HepG2 (cell line): ENCODE data around the gene ROM1. TPM values are rescaled to one million over a fixed set of nuclear protein-coding genes. Genes with fewer than 3 reads are reported as not detected.

Experiments used
- ATAC-seq: fragments of 200-7000 bp; cut with Tn5 transposase; 3 replicates; pipeline ENCODE4 v1.9.1; 2020; ENCODE audit warnings: mild to moderate bottlenecking, moderate library complexity
- BruUV-seq: library from RNA; stranded (reverse); fragments of 400-500 nt; replicated peaks from 2 replicates; lab custom pipeline; 2021; lab: Mats Ljungman, UMichigan
- CTCF ChIA-PET: fragments of 300-600 bp; formaldehyde crosslinking; extraction: SDS; loops from one replicate; lab custom pipeline; 2021; ENCODE audit warnings: low total read pairs, inconsistent platforms, low intra/inter-chr PET ratio; lab: Yijun Ruan, JAX
- POLR2A ChIA-PET: fragments of 350-600 bp; sonication (Branson Sonifier 250); formaldehyde crosslinking; loops from one replicate; lab custom pipeline; 2020; ENCODE audit warnings: antibody characterized with exemption, inconsistent platforms; lab: Yijun Ruan, JAX
- DNase-seq: peaks from one replicate; pipeline ENCODE4 v3.0.0-alpha.2; 2015; ENCODE audit warnings: low spot score
- FAIRE-seq: peaks from 3 replicates; lab custom pipeline; 2011; peaks lifted over from hg19 to GRCh38; lab: Jason Lieb, UNC
- H2AFZ ChIP-seq: one replicate; pipeline ENCODE4 v1.6.1; 2011; ENCODE audit warnings: low read length, inconsistent platforms
- H3K27ac ChIP-seq: fragments of 300-600 bp; 3 replicates; pipeline ENCODE4 v1.8.0; 2011; ENCODE audit warnings: mixed run types, mild to moderate bottlenecking, mixed read lengths, low read length, inconsistent platforms; ENCODE audit not compliant: insufficient read depth; ENCODE audit errors: extremely low read length
- H3K27me3 ChIP-seq, 2 experiments: fragments of 200-600 bp in 1 of 2; 2 replicates in 1 of 2; 3 replicates in 1 of 2; pipeline versions ENCODE4 v1.6.0 to v1.8.0; 2011; ENCODE audit warnings: low read length in 2 of 2, mild to moderate bottlenecking in 2 of 2, moderate library complexity in 2 of 2, inconsistent platforms in 1 of 2; ENCODE audit not compliant: insufficient read depth in 2 of 2, control insufficient read depth in 1 of 2
- H3K36me3 ChIP-seq, 2 experiments: fragments of 200-600 bp in 1 of 2; replicated peaks in 1 of 2; 2 replicates in 1 of 2; 3 replicates in 1 of 2; pipeline versions ENCODE4 v1.5.1 to v1.8.0; 2011; ENCODE audit warnings: low read length in 2 of 2, inconsistent platforms in 1 of 2; ENCODE audit not compliant: insufficient read depth in 2 of 2, control insufficient read depth in 1 of 2
- H3K4me1 ChIP-seq: 2 replicates; pipeline ENCODE4 v1.5.1; 2012; ENCODE audit warnings: low read length, inconsistent platforms; ENCODE audit not compliant: insufficient read depth
- H3K4me2 ChIP-seq: 2 replicates; pipeline ENCODE4 v1.6.0; 2011; ENCODE audit warnings: low read depth, low read length, inconsistent platforms
- H3K4me3 ChIP-seq, 3 experiments: fragments of 200-600 bp in 1 of 3; sonication (generic), shearing (Covaris generic) in 1 of 3; replicated peaks in 1 of 3; 2 replicates each; pipeline ENCODE4 v1.5.1; 2011 to 2016; ENCODE audit warnings: low read length in 3 of 3, inconsistent platforms in 2 of 3, low read depth in 2 of 3, mild to moderate bottlenecking in 2 of 3, control low read depth in 1 of 3, mixed read lengths in 1 of 3; ENCODE audit not compliant: insufficient read depth in 1 of 3
- H3K79me2 ChIP-seq: one replicate; pipeline ENCODE4 v1.6.1; 2011; ENCODE audit warnings: low read length, inconsistent platforms; ENCODE audit not compliant: insufficient read depth
- H3K9ac ChIP-seq: 2 replicates; pipeline ENCODE4 v1.6.0; 2011; ENCODE audit warnings: mild to moderate bottlenecking, low read depth, low read length, inconsistent platforms; ENCODE audit not compliant: insufficient read depth
- H3K9me3 ChIP-seq: 2 replicates; pipeline ENCODE4 v1.5.1; 2012; ENCODE audit warnings: mild to moderate bottlenecking, low read length
- H4K20me1 ChIP-seq: 2 replicates; pipeline ENCODE4 v1.6.0; 2011; ENCODE audit warnings: inconsistent platforms, mild to moderate bottlenecking, low read length, moderate library complexity; ENCODE audit not compliant: insufficient read depth
- CTCF ChIP-seq: sonication (generic); formaldehyde crosslinking; IDR thresholded peaks from 2 replicates; pipeline ENCODE4 v1.5.0; 2020; ENCODE audit warnings: mild to moderate bottlenecking, missing genetic modification reagents, moderate library complexity
- HDAC2 ChIP-seq: sonication (generic); formaldehyde crosslinking; IDR thresholded peaks from 2 replicates; pipeline ENCODE4 v1.4.0; 2020; ENCODE audit warnings: missing genetic modification reagents
- HNRNPUL1 ChIP-seq: fragments of 200-400 bp; formaldehyde crosslinking; IDR thresholded peaks from 2 replicates; pipeline ENCODE4 v1.6.1; 2017; ENCODE audit warnings: low read depth, mild to moderate bottlenecking, low read length, moderate library complexity
- IRX3 ChIP-seq: sonication (generic); formaldehyde crosslinking; IDR thresholded peaks from 2 replicates; pipeline ENCODE4 v1.8.1; 2023; ENCODE audit warnings: mild to moderate bottlenecking, low read depth, missing genetic modification reagents, borderline replicate concordance
- KMT2B ChIP-seq: IDR thresholded peaks from 2 replicates; pipeline ENCODE4 v1.6.1; 2016; ENCODE audit warnings: missing genetic modification reagents, missing compliant biosample characterization
- POLR2A ChIP-seq, 2 experiments: IDR thresholded peaks; 2 replicates each; pipeline ENCODE4 v1.6.1; 2011; ENCODE audit warnings: low read depth in 2 of 2, low read length in 2 of 2, mild to moderate bottlenecking in 1 of 2, moderate library complexity in 1 of 2; ENCODE audit not compliant: insufficient read depth in 1 of 2
- RBM22 ChIP-seq: fragments of 200-400 bp; formaldehyde crosslinking; optimal IDR thresholded peaks from 2 replicates; pipeline ENCODE3; 2017; ENCODE audit warnings: mild to moderate bottlenecking, low read length, moderate library complexity
- ZNF18 ChIP-seq: sonication (generic); formaldehyde crosslinking; IDR thresholded peaks from 2 replicates; pipeline ENCODE4 v1.8.0; 2022; ENCODE audit warnings: mild to moderate bottlenecking, missing genetic modification reagents; ENCODE audit not compliant: insufficient replicate concordance
- ZNF644 ChIP-seq: IDR thresholded peaks from 2 replicates; pipeline ENCODE4 v1.6.1; 2016; ENCODE audit warnings: low read depth
- ZNF776 ChIP-seq: sonication (generic); formaldehyde crosslinking; IDR thresholded peaks from 2 replicates; pipeline ENCODE4 v1.4.0; 2020; ENCODE audit warnings: mild to moderate bottlenecking, missing genetic modification reagents
- ZNF883 ChIP-seq: sonication (generic); formaldehyde crosslinking; IDR thresholded peaks from 2 replicates; pipeline ENCODE4 v1.5.1; 2020; ENCODE audit warnings: mild to moderate bottlenecking, missing genetic modification reagents; ENCODE audit errors: not compliant biosample characterization
- WGBS: methylation state at CpG from one replicate; pipeline ENCODE4 v1.1.6; 2017; ENCODE audit warnings: low lambda C conversion rate; 5-methylcytosine and 5-hydroxymethylcytosine counted together
- in situ Hi-C: cut with HindIII; loops from 2 replicates; pipeline ENCODE4 v1.10.0; 2017; ENCODE audit warnings: low pct_unique_long_range_greater_than_20kb; ENCODE audit not compliant: extremely low pct_ligation_motif_present
- intact Hi-C: fragments of 100-400 bp; cut with micrococcal nuclease; formaldehyde crosslinking; loops from one replicate; pipeline ENCODE4 v1.10.0; 2022; ENCODE audit not compliant: unreplicated experiment
- polyA plus RNA-seq, 8 experiments: library from polyadenylated mRNA; depleted of rRNA in 3 of 8; stranded (reverse) in 7 of 8; unstranded in 1 of 8; fragments of >200 nt; fragmentation: Illumina TruSeq in 4 of 8; extraction: Trizol in 4 of 8; gene quantifications; 2 replicates each; pipeline versions ENCODE4 v1.2.1 to v1.2.3, GENCODE V29; 2011 to 2016; ENCODE audit warnings: low read depth in 4 of 8, missing spikeins in 1 of 8, mixed read lengths in 1 of 8; ENCODE audit not compliant: insufficient read depth in 1 of 8
- total RNA-seq, 5 experiments: library from RNA; depleted of rRNA; stranded (reverse); fragments of >200 nt; fragmentation: Illumina TruSeq; extraction: Trizol; gene quantifications; 2 replicates each; pipeline ENCODE4 v1.2.3, GENCODE V29; 2016; ENCODE audit warnings: low read depth in 1 of 5

Gene ROM1
- total and polyA plus RNA-seq, 2 of the 13 experiments (the other 11 are each of a cell fraction or from before 2014, with no cell fraction given) = 1.2 to 2.4 TPM

DNA sequence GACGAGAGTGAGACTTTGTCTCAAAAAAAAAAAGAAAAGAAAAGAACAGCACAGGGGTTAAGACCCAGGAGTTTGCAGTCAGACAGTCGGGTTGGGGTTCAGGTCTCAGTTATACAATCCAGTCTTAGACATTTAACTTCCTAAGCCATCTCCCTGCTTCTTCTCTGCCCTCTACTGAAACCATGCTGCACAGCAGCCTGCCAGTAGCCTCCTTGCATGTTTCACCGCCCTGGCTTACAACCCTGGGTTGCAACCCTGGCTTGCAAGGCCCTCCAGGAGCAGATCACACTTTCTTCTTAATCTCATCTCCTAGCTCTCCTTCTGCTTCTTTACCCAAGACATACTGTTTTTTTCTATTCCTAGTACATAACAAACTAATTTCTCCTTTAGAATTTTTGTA is 14.7 kb downstream of the ROM1 start:
- Histone ChIP-seq H3K9me3 (no peaks in the 10 kb centered on the region), H2AFZ (no peak overlapping the region), H3K9ac (no peak overlapping the region), H3K4me3 (no peak overlapping the region), H3K27me3 (no peaks in the 10 kb centered on the region), H3K4me1 (peaks cover under 1% of the 10 kb centered on the region; the same call in 1 of the 2 replicates), H3K79me2 (no peaks in the 10 kb centered on the region), H3K27ac (no peak overlapping the region), H3K4me2 (no peak overlapping the region), H4K20me1 (no peaks in the 10 kb centered on the region), H3K36me3 (peaks cover 41 to 74% of the 10 kb centered on the region in 2 experiments)
- in situ Hi-C loops (no loop called here), intact Hi-C loops (no loop called here)
- no peak for FAIRE-seq
- peak; percentile 27; the same call in 1 of the 3 replicates for ATAC-seq
- ChIA-PET CTCF (no interaction called here), POLR2A (interaction anchor here (1.1 to 1.6 kb wide), 2 partner anchors 10 to 19 kb away, joined by 3 to 4 read pairs; partner anchors contain the start of gene GANAB)
- TF ChIP-seq POLR2A (IDR thresholded peaks at IDR 0.05; ENCODE audit: insufficient read depth in 1 of 2, low read depth in 2 of 2, low read length in 2 of 2) (0 out of 4 replicates have a peak, but pooled peaks of 1 of the 2 experiments have one; percentile 20), HNRNPUL1 (no peak), HDAC2 (CRISPR knock-in tag) (no peak), ZNF883 (CRISPR knock-in tag) (no peak), IRX3 (CRISPR knock-in tag) (no peak), ZNF18 (no peak), KMT2B (CRISPR knock-in tag) (no peak), CTCF (CRISPR knock-in tag) (peak; percentile 17; the same call in 1 of the 2 replicates), ZNF644 (CRISPR knock-in tag) (no peak), ZNF776 (no peak), RBM22 (peak; percentile 73)
- no peak for DNase-seq
- 96% methylated on average over 3 of the region's 3 CpGs for WGBS
- no TSS peak for BruUV-seq
